ENCODE data around the gene RBM7.
A peak's percentile ranks its signal among the peaks of the same experiment; 100 is the strongest.

Gene RBM7

DNA sequence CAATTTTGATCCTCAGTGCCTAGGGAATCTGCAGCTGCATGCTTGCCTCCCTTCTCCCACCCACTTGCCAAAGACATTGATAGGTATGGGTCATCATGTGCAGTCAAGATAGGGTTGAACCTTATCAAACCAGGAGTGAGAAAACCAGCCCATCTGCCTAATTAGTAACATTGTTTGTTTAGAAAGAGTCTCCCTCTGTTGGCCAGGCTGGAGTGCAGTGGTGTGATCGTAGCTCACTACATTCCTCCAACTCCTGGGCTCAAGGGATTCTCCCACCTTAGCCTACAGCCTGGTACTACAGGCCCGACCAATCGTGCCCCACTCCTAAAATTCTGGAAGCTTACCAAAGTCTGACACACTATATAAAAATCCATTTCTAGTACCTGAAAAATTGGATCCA, 4.7 kb upstream of the RBM7 start:
- no peak for DNase-seq (ENCODE audit: low read depth in 3 of 3, low spot score in 1 of 3)

- DNase-seq (ENCODE audit: low read depth in 3 of 3, low spot score in 1 of 3): no peak
These were observed 3.5 kb upstream of the RBM7 start for GRCh38 chr11:114396916-114397315.

DNA sequence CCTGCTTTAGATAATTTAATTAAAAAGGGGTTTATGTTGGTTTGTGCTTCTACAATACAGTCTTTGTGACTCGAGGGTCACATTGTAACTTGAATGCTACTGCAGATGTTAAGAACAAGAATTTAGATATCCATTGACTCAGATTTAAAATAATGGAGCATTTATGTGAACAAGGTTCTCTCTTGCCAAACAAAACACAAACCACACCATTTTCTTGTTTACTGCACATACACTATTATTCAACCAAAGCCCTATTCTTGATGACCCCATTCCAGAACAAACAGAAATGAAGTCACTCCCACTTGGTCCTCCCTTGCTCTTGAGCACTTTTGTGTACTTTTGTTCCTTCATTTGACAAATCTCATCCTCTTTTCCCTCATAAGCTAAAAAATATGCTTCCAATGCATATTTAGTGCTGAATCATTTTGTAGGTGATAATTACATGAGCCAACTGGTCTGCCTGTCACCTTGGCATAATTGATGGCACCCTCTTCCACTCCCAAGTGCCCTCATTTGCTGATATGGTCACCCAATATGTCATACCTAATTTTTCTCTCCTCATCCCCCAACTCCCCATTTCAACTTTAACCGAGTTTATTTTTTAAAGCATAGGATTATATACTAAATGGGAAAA, 3.0 kb upstream of the RBM7 start:
- no peak for DNase-seq (ENCODE audit: low read depth in 3 of 3, low spot score in 1 of 3)

DNA sequence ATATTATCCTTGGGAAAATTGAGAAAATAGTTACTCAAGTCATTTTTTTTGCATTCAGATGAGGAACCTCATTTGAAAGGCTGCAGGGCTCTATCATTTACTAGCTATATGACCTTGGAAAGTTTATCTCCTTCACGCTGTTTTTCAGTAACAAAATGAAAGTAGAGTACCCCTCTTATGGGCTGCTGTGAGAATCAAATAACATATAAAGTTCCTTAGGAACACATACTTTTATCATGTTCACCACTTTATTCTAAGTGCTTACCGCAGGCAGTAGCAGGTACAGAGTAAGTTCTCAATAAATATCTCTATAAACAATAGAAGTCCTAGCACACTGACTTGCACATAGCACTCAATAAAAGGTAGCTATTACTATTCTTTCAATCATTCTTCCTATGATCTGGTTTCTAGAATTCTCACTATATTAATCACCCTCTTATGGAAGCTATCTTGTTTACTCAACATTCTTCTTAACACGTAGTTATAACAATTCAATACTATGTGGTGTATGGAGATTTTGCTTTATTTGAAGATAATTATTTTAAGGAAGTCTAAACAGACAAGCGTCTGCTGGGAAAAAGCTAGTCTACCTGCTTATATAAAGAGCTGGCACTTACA, 2.1 kb upstream of the RBM7 start:
- DNase-seq (ENCODE audit: low read depth in 3 of 3, low spot score in 1 of 3): no peak

GRCh38 chr11:114399490-114400215, 813 bp upstream of the RBM7 start:
- no peak for DNase-seq (ENCODE audit: low read depth in 3 of 3, low spot score in 1 of 3)

DNA sequence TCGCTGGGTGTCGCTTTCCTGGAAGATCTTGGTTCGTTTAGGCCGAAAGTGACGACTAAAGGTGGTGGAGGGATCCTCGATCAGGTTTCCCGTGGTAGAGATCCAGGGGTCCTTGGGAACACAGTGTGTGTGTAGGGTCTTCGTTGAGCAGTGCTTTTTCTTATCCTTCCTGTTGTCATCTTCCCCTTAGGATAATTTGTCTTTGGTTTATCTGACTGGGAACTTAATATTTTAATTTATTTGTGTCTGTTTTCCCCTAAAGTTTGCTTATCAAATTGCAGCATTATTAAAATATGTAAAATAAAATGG, 403 bp downstream of the RBM7 start:
- no peak for DNase-seq (ENCODE audit: low read depth in 3 of 3, low spot score in 1 of 3)

- DNase-seq (ENCODE audit: low read depth in 3 of 3, low spot score in 1 of 3): no peak
These were observed 845 bp downstream of the RBM7 start for GRCh38 chr11:114401311-114401710.

DNA sequence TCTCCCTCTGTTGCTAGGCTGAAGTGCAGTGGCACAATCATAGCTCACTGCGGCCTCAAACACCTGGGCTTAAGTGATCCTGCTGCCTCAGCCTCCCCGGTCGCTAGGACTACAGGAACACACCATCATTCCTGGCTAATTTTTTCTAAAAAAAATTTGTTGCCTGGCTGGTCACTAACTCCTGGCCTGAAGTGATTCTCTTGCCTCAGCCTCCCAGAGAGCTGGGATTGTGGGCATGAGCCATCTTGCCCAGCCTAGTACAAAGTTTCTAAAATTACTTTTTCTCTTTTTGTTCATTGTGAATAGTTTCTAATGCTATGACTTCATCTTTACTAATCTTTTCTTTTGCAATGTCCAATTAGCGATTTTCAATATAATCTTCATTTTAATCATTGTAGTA, 12.5 kb downstream of the RBM7 start:
- DNase-seq (ENCODE audit: low read depth in 3 of 3, low spot score in 1 of 3): no peak

DNA sequence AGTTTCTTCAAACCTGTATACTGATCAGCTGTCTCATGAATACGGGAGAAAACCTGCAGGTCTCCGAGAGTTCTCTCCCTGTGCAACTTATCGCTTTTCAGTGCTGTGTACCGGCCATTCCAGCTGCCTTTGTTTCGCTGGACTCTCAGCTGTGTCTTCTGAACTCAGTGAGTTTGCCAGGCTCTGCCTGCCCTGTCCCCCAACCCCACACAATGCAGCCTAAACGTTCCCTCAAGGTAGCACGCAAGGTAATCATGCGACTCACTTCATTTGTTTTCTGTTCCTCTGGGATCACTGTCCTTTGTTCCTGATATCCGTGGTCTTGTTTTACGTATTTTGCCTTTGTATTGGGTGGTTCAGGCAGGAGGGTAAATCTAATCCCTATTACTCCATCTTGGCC, 13.5 kb downstream of the RBM7 start:
- no peak for DNase-seq (ENCODE audit: low read depth in 3 of 3, low spot score in 1 of 3)

DNA sequence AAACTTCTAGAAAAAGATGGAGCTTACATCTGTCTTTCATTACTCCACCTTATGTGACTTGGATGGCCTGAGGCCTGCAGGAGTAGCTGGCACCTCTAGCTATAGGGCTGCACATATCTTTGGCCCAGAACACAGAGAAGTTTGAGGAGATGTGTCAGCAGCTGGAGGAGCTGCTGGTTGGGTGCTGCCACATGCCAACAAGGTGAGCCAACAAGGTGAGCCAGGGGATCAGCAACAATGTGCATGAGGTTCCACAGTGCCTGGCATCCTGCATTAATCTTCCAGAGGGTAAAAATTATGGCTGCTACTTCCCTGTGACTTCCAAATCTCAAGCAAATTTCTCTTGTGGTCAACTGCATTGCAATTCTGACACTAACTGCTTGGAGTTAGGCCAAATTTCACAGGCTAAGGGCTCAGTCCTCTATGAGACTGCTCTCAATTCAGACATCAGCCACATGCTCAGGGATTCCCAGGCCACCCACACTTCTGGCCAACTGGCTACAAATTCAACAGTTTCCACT, 16.0 kb downstream of the RBM7 start:
- DNase-seq (ENCODE audit: low read depth in 3 of 3, low spot score in 1 of 3): no peak

DNA sequence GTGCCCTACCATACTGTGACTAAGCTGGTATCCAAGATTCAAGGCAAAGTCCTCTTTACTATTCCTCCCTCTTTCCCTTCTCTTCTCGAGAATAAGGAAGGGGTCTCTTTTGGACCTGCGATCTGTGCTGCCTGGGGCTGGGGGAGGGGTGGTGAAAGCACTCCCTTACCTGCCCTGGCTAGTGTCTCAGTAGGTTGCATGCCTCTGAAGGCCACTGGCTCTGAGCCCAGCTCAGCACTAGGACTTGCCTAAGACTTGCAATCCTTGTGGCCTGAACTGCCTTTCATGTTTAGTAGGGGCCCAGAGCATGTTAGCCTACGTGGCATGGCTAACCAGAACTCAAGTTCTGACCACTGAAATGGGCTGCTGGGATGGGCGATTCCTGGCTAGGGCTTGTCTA, 25.8 kb downstream of the RBM7 start:
- no peak for DNase-seq (ENCODE audit: low read depth in 3 of 3, low spot score in 1 of 3)

- no peak for DNase-seq (ENCODE audit: low read depth in 3 of 3, low spot score in 1 of 3)
These were observed 29.8 kb downstream of the RBM7 start for GRCh38 chr11:114430290-114430689.

DNA sequence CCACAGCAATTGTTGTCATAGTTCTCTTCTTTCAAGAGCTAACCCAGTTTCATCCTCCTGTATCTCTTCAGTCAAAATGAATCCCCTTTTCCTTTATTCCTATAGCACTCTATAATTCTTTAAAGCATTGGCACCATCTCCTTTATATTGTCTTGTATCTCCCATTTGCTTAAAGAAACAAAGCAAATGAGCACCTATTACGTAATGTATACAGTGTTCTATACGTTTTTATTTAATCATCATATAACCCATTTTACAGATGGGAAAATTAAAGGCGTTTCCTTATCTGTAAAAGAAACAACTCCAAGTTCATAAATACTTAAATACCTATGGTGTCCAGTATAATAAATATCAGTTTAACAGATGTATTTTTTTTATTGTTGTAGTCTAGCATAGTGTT, 32.4 kb downstream of the RBM7 start:
- DNase-seq (ENCODE audit: low read depth in 3 of 3, low spot score in 1 of 3): no peak

DNA sequence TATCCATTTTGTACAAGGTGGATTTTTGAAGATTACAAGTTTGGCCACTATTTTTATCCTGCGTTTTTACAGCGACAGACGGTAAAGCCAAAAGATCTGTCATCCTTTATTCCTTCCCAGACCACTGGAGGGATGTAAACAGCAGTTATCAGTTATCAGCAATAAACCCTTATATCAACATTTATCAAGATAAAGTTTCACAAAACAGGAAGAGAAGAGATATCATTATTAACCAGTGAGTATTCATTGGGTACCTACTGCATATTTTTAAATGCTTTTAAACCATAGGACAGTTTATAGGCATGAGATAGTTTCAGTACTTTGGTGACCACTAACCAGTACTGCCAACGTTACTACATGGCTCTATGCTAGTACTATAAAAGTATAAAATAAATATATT, 32.9 kb downstream of the RBM7 start:
- no peak for DNase-seq (ENCODE audit: low read depth in 3 of 3, low spot score in 1 of 3)

DNA sequence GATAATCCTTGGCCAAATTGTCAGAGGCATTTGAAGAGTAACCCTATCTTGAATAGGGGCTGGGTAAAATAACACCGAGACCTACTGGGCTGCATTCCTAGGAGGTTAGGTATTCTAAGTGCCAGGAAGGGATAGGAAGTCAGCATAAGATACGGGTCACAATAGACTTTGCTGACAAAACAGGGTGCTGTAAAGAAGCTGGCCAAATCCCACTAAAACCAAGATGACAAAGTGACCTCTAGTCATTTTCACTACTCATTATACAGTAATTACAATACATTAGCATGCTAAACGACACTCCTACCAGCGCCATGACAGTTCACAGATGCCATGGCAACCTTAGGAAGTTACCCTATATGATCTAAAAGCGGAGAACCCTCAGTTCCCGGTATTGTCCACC, 37.8 kb downstream of the RBM7 start:
- no peak for DNase-seq (ENCODE audit: low read depth in 3 of 3, low spot score in 1 of 3)

- DNase-seq (ENCODE audit: low read depth in 3 of 3, low spot score in 1 of 3): peak; percentile 83 to 87 (median 86)
These were observed 39.0 kb downstream of the RBM7 start, which contains the start of gene REXO2 for GRCh38 chr11:114439229-114440120. REXO2 (plus strand) TSS chr11:114439467; CDS start chr11:114439529, 62 bp downstream.

DNA sequence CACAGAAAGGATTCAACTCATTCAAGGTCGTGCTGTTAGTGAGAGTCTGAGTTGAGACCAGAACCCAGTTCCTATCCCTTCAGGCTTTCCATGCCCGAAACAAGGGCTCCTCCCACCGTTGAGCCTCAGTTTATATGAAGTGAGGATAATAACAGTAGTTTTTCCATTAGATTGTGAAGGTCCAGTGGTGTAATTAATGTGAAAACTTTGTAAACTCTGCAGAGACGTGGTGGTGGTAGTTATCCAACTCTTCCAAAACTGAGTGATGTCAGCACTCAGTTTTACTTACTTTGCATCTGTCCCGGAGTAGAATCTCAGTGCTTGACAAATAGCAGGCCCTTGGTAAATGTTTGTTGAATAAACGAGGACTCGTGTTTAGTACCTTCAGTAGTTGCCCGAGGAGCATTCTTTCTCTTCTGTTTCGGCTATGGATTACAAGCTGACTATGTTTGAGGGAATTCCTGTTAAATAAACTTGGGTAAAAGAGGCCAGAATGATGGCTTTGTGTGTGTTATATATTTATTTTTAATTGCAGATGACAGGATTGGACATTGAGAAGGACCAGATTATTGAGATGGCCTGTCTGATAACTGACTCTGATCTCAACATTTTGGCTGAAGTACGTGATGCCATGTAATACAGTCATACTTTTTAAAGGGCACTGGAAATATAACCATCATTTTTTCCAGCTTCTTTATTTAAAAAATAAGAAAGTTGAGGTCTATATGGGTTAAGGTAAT, 39.8 kb downstream of the RBM7 start:
- DNase-seq (ENCODE audit: low read depth in 3 of 3, low spot score in 1 of 3): no peak

DNA sequence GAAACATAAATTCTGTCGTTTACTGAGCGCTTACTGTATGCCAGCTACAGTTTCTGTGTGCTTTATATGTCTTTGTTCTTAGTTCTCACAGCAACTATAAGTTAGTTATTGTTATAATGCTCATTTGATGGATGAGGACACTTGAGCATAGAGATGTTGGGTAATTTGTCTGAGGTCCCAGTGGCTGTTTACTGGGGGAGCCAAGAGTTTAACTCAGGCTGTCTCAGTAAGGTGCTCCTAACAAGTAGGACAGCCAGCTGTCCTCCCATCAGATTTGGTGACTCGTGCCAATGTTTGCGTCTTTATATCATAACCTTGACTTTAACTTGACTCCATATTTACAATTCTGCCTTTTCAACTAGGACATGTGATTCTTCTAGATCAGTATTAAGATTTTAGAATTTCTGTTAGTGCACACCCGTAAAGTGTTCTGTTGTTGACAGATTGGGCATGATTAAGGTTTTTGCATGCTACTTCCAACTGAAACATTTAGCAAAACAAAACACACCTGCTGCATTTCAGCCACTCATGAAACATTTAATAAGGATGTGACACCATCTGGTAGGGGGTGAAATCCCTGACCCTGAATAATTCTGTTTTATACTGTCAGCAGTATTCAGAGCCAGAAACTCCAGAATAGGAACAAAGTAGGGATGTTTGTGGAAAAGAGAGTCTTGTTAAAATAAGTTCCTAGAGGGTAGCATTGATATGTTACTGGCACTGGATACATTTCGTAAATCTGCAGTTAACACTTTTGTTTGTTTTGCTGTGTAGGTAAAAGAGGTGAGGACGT, 40.7 kb downstream of the RBM7 start:
- no peak for DNase-seq (ENCODE audit: low read depth in 3 of 3, low spot score in 1 of 3)

- no peak for DNase-seq (ENCODE audit: low read depth in 3 of 3, low spot score in 1 of 3)
These were observed 41.5 kb downstream of the RBM7 start for GRCh38 chr11:114441921-114442320.

DNA sequence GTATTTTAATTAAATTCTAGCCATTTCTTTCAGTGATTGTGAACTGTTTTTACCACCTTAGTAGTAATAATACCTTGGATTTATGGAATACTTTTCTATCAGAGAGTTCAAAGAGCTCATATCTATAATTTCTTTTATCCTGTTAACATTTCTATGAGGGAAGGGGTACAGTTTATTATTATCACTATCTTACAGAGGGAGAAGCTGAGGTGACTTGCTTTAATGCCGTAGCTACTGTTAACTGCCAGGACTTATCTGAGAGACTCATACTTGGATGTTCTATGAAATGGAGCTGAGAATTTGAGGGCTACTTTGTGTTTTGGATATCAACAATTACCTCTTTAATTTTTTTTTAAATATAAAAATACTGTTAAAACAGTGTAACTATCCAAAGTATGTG, 42.1 kb downstream of the RBM7 start:
- no peak for DNase-seq (ENCODE audit: low read depth in 3 of 3, low spot score in 1 of 3)

Data from stimulated activated CD4-positive, alpha-beta T cell treated with anti-CD3 and anti-CD28 coated beads, TNF-alpha, amount 100 ng/mL, for 1 hour (primary cell).